NT2/D1 (cell line): Measurements from ENCODE around the gene GPS1.

Experiments
- SUZ12 ChIP-seq: IDR thresholded peaks from 2 replicates; pipeline ENCODE4 v1.6.1; 2011; ENCODE audit not compliant: insufficient read length, insufficient read depth; ENCODE audit errors: extremely low read depth
- YY1 ChIP-seq: IDR thresholded peaks from 2 replicates; pipeline ENCODE4 v1.6.1; 2011; ENCODE audit not compliant: insufficient read length, insufficient read depth
- ZNF274 ChIP-seq: IDR thresholded peaks from 2 replicates; pipeline ENCODE4 v1.6.1; 2011; ENCODE audit warnings: mild to moderate bottlenecking, low read depth, low read length

DNA sequence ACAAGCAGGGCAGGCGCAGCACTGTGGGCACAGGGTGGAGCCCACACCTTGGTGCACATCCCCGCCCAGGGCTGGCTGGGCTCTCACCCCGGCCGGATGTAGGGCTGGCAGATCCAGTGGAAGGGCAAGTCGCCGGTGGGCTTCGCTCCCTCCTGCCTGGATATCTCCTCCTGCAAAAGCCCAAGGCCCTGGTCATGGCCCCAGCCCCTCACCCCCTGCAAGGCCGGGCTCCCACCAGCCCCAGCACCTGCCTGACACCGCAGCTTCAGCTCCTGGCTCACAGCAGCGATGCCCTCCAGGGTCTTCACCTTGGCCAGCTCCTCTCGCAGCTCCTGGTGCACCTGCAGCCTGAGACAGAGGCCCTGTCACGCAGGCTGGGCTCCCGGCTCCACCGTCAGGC lies 8.9 kb downstream of the GPS1 start:
- TF ChIP-seq YY1: no peak
- no peak for TF ChIP-seq ZNF274
- no peak for TF ChIP-seq SUZ12
